ENCODE results near the gene HNRNPA0. TPM values are rescaled to one million over a fixed set of nuclear protein-coding genes. Genes with fewer than 3 reads are reported as not detected.
"Not testable (repeated sequence)": the region's sequence is repeated elsewhere in the genome, so short reads cannot be mapped to it uniquely, and the experiment has no call there.

HNRNPA0 gene
- polyA plus RNA-seq, result 10 to 100 TPM; 13.2 to 32.3 (median 29.6) TPM

- 0 to 1% (median 1%) methylated on average over 55 to 79 of the region's 79 CpGs for WGBS, 3 donors
Observed at GRCh38 chr5:137754188-137754960, at the start of gene HNRNPA0. TSS of gene HNRNPA0 (minus strand) at chr5:137754363. CDS start at chr5:137754066, 297 bp downstream.

GRCh38 chr5:137802282-137803210 is 48.4 kb upstream of the HNRNPA0 start:
- WGBS, 3 donors, result 60 to 80% (median 76%) methylated on average over 6 of the region's 6 CpGs
- H3K27ac ChIP-seq (ENCODE audit: low read depth, low read length), result no peak overlapping the region

More at GRCh38 chr5:137754188-137754960, at the start of gene HNRNPA0:
- H3K27ac ChIP-seq (ENCODE audit: low read depth, low read length), result peak within 1 kb of the TSS; percentile 100

GRCh38 chr5:137800700-137801411 is 46.7 kb upstream of the HNRNPA0 start:
- WGBS, 3 donors, result 73 to 77% (median 74%) methylated on average over 4 of the region's 4 CpGs

GRCh38 chr5:137796279-137796678 is 42.1 kb upstream of the HNRNPA0 start:
- H3K27ac ChIP-seq (ENCODE audit: low read depth, low read length), result no peak overlapping the region
- 36 to 88% (median 70%) methylated on average over 3 of the region's 3 CpGs for whole genome bisulfite sequencing, 3 donors

More at GRCh38 chr5:137800700-137801411, 46.7 kb upstream of the HNRNPA0 start:
- H3K27ac ChIP-seq (ENCODE audit: low read depth, low read length), result no peak overlapping the region

- no peak overlapping the region for H3K27ac ChIP-seq (ENCODE audit: low read depth, low read length)
- 63 to 81% methylated on average over 5 of the region's 5 CpGs; no CpG with 5 or more reads in 1 of the 3 donors for WGBS, 3 donors
Observed at GRCh38 chr5:137794863-137795262, 40.7 kb upstream of the HNRNPA0 start.

GRCh38 chr5:137792303-137792702 is 38.1 kb upstream of the HNRNPA0 start:
- WGBS, 3 donors, result 31 to 69% (median 57%) methylated on average over 1 of the region's 1 CpG
- H3K27ac ChIP-seq (ENCODE audit: low read depth, low read length), result no peak overlapping the region

- H3K27ac ChIP-seq (ENCODE audit: low read depth, low read length), result no peak overlapping the region
- 87 to 94% (median 89%) methylated on average over 4 of the region's 4 CpGs for WGBS, 3 donors
Observed at GRCh38 chr5:137791799-137792198, 37.6 kb upstream of the HNRNPA0 start.

GRCh38 chr5:137791387-137791786 is 37.2 kb upstream of the HNRNPA0 start:
- WGBS, 3 donors, result 81 to 94% (median 92%) methylated on average over 2 of the region's 2 CpGs
- H3K27ac ChIP-seq (ENCODE audit: low read depth, low read length), result no peak overlapping the region

- H3K27ac ChIP-seq (ENCODE audit: low read depth, low read length), result not testable (repeated sequence)
- 92 to 95% (median 94%) methylated on average over 2 of the region's 2 CpGs for WGBS, 3 donors
Observed at GRCh38 chr5:137788560-137788959, 34.4 kb upstream of the HNRNPA0 start.

GRCh38 chr5:137782984-137783536 is 28.9 kb upstream of the HNRNPA0 start:
- 57 to 87% (median 77%) methylated on average over 4 of the region's 4 CpGs for WGBS, 3 donors
- no peak overlapping the region for H3K27ac ChIP-seq (ENCODE audit: low read depth, low read length)

- H3K27ac ChIP-seq (ENCODE audit: low read depth, low read length), result no peak overlapping the region
- 87 to 97% (median 88%) methylated on average over 2 of the region's 2 CpGs for WGBS, 3 donors
Observed at GRCh38 chr5:137782055-137782454, 27.9 kb upstream of the HNRNPA0 start.

- WGBS, 3 donors, result 46 to 53% (median 49%) methylated on average over 2 of the region's 2 CpGs
- H3K27ac ChIP-seq (ENCODE audit: low read depth, low read length), result no peak overlapping the region
Observed at GRCh38 chr5:137778772-137779564, 24.8 kb upstream of the HNRNPA0 start.

GRCh38 chr5:137767937-137768336 is 13.8 kb upstream of the HNRNPA0 start:
- not testable (repeated sequence) for H3K27ac ChIP-seq (ENCODE audit: low read depth, low read length)
- WGBS, 3 donors, result 90 to 96% (median 92%) methylated on average over 5 of the region's 5 CpGs

GRCh38 chr5:137761566-137761965 is 7.4 kb upstream of the HNRNPA0 start:
- no peak overlapping the region for H3K27ac ChIP-seq (ENCODE audit: low read depth, low read length)
- WGBS, 3 donors, result 77 to 93% (median 82%) methylated on average over 3 of the region's 3 CpGs

GRCh38 chr5:137760719-137761516 is 6.8 kb upstream of the HNRNPA0 start:
- 75 to 83% (median 78%) methylated on average over 7 of the region's 7 CpGs for WGBS, 3 donors
- H3K27ac ChIP-seq (ENCODE audit: low read depth, low read length), result no peak overlapping the region

- 95 to 98% (median 97%) methylated on average over 4 of the region's 4 CpGs for WGBS, 3 donors
- H3K27ac ChIP-seq (ENCODE audit: low read depth, low read length), result no peak overlapping the region
Observed at GRCh38 chr5:137760294-137760693, 6.1 kb upstream of the HNRNPA0 start.

All from adipose tissue (tissue), 3 donors.